Occipital lobe (tissue), 3 donors: ENCODE results near the gene SHROOM3. TPM values are rescaled to one million over a fixed set of nuclear protein-coding genes. Genes with fewer than 3 reads are reported as not detected.

Experiments used
- DNase-seq: peaks from one replicate; lab custom pipeline; 2025; lab: John Stamatoyannopoulos, UW
- small RNA-seq: library from RNA; depleted of rRNA; stranded (forward); fragments of <200 nt; gene quantifications from one replicate; pipeline ENCODE3, GENCODE V24; 2014
- total RNA-seq: library from RNA; depleted of rRNA; stranded (reverse); fragments of >200 nt; gene quantifications from one replicate; pipeline ENCODE4 v1.2.3, GENCODE V29; 2014

Gene SHROOM3
- total RNA-seq, 1 donor from 2014 or later, result 17.8 TPM

DNA sequence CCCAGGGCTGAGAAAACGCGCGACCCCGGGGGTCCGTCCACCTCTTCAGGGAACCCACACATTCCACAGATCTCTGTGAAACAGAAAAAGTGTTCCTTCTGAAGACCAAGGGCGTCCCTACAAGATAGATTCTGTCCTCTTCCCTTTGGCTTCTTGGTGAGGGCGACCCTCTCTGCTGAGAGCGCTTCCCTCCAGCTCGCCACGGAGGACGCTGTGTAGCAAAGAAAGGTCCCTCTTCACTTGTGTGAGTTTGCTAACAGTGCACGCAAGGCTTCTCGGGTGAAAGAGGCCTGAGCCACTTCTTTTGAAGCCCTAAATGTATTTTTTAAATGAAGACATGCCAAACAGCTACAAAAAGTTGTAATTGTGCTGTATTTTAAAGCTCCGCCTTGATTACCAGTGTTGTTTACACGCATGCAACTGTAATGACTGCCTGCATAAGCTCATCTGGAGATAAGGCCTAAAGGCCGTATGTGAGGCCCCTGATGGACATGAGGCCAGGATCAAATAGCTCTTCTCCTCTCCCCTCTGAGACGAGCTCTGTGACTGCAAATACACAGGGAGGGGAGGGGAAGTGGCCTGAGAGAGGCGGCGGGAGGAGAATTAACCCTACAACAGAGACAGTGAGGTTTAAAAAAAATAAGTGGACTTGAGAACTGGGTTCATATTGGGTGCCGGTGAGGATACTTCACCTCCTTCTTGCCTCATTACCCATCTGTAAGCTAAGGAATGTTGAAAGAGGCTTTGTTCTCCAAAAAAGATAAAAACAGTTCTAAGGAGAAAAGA lies 367.4 kb downstream of the SHROOM3 start:
- no peak for DNase-seq

DNA sequence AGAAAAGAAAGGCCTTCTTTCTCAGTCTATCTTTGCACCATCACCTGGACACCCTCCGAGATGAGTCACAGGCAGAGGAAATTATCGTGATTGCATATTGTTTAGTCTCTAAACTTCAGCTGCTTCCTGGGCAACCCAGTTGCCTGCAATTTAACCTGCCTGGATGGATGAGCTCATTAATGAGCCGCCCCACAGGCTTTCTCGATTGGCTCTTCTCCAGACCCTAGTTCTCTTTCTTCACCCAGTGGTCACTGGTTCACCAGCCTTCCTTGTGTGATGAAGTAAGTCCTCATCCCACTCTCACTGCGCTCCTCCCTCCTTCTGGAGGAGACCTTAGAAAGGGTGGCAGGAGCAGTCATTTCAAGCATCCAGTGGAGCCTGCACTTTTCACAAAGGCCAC lies 368.5 kb downstream of the SHROOM3 start:
- no peak for DNase-seq

DNA sequence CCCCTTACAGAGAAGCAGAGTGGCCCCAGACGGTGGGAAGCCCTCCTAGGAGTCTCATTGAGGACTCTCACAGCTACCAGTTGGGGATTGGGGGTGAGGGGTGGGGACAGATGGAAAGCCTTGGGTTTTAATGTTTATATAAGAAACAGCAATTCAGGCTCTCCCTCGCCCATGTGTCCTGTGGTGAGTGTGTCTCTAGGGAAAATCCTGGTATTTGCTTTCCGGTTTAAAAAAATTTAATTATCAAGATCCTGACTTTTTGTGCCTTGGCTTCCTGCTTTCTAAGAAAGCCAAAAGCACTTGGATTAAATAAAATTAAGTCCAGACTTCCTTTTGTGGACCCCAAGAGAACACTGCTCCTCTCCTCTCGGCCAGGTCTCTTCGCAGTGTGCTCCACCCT lies 369.1 kb downstream of the SHROOM3 start:
- no peak for DNase-seq

DNA sequence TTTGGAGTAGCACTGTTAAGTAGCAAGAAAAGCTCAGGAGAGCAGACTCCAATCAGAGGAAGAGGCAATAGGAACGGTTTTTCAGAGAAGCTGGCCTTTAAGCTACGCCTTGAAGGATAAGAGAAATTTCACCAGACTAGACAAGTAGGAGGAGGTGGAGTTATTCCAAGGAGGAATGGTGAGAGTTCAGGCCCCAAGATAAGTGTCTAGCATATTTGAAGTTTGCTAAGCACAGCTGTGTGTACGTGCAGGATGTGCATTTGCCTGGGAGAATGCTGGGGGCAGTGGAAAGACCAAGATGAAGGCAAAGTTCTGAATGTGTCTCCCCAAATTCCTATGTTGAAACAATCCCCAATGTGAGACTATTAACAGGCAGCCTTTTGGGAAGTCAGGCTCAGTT lies 371.3 kb downstream of the SHROOM3 start:
- no peak for DNase-seq

DNA sequence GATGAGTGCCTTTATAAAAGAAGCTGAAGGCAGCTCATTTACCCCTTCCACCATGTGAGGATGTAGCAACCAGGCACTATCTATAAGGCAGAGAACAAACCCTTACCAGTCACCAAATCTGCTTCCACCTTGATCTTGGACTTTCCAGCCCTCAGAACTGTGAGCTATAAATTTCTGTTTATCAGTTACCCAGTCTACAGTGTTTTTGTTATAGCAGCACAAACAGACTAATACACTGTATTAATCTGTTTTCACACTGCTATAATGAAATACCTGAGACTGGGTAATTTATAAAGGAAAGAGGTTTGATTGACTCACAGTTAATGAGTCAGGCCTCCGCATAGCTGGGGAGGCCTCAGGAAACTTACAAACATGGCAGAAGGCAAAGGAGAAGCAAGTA lies 371.7 kb downstream of the SHROOM3 start:
- no peak for DNase-seq

DNA sequence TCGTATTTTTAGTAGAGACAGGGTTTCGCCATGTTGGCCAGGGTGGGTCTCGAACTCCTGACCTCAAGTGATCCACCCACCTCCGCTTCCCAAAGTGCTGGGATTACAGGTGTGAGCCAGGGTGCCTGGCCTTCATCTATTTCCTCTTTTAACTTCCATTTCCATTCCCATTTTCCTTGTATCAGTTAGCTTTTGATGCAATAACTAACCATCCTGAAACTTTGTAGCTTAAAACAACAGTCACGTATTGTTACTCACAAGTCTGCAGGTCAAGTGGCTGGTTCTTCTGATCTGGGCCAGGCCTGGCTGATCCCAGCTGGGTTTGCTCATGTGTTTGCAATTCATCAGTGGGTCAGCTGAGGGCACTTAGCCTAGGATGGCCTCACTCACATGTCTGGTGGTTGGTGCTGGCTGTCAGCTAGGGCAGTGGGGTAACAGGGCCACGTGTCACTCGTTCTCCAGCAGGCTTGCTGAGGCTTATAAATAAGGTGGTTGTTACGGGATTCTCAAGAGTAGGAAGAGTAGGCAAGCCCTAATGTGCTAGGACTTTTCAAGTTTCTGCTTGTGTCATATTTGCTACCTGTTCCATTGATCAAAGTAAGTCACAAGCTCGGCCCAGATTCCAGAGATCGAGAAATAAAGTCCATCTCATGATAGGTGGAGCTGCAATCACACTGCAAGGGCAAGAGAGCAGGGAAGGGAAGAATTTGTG lies 374.7 kb downstream of the SHROOM3 start:
- DNase-seq, result no peak

DNA sequence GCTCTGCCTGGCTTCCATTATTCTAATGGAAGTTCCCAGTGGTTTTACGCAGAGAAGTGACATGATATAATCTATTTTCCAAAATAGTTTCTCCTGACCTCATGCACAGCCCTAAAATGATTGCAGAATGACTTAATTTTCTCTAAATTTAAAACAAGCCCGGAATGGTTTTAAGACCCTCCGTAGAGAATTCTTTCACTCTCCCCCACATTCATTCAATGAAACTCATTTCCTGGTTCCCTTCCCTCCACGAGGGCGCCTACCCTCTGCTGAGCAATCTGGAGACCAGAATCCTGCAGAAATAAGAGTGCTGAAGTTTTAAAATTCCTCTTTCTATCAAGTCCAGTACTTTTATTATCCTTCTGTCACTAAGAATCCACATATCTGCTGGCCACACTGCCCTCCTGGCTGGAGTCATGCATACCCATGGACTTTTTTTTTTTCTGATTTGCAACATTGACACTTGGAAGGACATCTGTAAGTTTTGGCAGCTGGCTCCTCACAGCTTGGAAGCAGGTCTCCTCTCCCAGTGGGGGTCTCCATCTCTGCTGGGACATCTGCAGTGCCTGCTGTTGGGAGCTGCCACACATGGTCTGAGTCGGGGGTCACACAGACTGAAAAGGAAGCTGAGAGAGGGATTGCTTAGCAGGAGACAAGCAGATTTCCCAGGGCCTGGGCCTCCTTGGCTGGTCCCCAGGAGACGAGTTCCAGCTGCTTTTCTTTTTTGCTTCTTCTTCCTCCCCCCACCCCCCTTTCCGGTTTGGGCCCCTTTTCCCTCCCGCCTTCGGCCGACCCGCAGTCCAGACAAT lies 376.8 kb downstream of the SHROOM3 start:
- no peak for DNase-seq

DNA sequence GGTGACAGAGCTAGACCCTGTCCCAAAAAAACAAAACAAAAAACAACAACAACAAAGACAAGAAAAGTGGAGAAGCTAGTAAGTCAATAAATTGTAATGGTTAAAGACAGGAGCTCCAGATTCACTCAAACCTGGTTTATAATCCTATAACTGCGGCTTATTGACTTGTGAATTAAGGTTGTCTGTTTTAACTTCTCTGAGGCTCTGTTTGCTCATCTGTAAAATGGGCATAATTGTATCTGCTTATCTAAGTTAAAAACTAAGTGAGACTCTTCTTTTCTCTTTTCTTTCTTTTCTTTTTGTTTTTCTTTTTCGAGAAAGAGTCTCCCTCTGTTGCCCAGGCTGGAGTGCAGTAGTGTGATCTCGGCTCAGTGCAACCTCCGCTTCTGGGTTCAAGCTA lies 378.0 kb downstream of the SHROOM3 start:
- DNase-seq, result no peak

DNA sequence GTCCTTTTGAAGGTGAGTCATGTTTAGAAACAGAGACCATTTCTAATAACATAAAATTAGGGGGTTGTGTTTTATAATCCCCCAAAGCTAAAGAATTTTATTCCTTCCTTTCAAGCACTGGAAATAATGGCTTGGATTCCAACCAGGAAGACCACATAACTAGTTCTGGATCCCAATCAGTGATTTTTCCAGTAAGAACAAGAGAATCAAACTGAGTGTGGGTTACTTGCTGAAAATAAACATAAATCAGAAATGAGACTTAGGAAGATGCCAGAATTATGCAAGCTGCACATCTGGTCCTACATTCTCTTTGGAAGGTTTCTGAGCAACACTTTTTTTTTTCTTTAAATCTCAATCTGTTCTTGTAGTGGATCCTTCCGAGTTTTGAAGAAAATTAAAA lies 386.6 kb downstream of the SHROOM3 start:
- no peak for DNase-seq

DNA sequence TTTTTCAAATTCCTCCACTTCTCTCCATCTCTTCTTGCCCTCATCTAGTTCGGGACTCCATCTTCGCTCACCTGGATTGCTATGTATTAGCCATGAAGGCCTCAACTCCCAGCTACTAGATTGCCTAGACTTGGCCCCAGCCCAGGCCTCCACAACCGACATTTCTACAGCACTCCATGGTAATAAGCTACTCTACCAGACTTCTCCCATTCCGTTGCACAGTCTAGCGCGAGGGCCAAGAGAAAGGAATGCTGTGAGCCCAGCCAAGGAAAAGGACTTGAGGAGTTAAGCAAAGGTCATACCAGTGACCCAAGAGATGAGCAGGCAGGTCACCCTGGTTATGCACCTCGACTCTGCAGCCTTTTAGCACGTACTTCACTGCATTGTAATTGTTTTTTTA lies 387.3 kb downstream of the SHROOM3 start:
- no peak for DNase-seq

DNA sequence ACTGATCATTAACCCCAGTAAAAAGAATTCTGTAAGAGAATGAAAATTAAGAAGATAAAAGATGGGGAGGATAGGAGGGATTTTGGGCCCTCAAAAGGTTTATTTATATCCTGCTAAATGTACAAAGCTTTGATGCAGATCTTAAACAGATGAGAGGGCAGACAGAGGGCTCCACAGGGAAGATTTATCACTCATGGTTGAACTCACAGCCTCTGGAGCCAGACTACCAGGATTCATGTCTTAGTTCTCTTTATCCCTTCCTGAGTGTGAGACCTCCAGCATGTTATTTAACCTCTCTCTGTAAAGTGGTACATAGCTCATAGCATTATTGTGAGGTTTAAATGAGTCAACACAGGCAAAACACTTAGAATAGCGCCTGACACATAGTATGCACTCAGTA lies 388.5 kb downstream of the SHROOM3 start:
- no peak for DNase-seq

DNA sequence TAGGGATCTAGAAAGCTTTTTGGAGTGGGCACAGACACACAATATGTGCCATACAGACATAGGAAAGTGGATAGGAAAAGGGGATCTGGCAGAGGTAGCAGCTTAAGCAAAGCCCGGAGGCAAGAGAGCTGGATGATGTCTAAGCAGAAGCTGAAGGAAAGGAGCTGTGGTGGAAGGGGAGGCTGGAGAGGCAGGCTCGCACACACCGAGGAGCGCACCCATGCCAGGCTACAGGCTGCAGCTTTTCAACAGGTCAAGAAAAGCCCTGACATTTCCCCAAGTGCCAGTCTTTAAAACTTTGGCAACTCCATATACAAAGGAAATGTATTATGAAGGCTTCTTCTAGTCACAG lies 395.6 kb downstream of the SHROOM3 start:
- no peak for DNase-seq

DNA sequence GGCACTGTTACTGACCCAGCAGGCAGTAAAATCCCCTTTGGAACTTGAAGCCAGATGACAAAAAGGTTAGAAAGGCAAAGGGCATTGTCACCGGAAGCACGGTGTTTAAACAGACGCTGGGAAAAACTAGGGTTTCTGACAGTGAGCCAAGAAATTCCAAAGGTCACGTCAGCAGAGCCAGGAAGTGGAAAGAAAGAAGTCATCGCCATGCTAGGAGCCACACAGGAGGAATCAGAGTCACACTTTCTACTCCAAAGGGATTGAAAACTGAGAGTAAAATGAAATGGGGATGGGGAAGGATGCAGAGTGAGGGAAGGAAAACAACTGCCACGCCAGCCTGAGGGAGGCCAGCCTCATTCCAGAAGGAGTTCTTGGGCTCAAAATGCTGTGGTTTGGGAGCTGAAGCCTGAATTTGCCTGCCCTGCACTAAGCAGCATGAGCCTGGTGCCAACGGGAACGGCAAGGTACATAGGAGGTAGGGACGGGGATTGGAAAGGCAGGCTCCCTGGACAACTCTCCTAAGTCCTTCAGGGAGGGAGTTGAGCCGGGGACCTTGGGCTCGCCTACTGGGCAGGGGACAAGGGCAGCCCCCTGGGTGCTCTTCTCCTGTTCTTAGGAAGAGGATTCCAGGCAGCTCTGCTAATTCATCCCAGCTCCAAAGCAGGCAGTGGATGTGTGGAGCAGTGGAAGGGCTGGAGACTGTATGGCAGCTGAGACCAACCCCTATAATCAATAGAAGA lies 396.1 kb downstream of the SHROOM3 start:
- no peak for DNase-seq

DNA sequence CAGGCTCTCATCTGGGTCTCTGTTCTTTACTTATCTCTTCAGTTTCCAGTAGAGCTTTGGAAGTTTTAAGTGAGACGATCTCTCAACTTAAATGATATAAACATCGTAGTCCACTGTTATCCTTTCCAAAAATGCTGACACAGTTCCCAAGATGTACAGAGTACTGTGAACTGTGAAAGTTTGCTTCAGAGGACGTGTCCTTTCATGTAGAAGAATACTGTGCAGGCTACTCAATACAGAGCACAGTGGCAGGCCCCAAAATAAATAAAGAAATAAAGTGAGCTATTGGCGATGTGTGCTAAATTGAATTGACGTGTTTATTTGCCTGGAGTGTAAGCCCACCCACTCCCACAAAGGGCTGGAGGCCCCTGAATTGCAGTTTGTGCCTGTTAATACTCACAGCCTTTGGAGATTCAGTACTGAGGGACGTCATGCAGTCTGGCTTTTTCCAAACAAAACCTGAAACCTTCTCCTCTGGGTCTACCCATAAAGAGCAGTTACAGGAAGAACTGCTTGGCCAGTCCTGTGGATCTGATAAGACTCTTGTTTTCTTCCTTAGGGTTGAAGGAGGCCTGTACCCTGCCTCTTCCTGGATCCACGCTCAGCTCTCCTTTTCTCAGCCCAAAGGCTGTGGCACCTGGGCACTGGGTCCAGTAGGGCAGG lies 396.8 kb downstream of the SHROOM3 start:
- no peak for DNase-seq

Small RNA genes within 50 kb of the gene (small RNA-seq; reads per million reads assigned to genes)
- gene MIR4450 (not detected), gene RF00278 (not detected), gene RNU6-145P (not detected)

Other genes with a start within 250 kb of the SHROOM3 start
- gene SCARB2, start 221.4 kb upstream of the SHROOM3 start, total RNA-seq, result 223 TPM
- 3.9 TPM for gene FAM47E, start 183.5 kb upstream of the SHROOM3 start, total RNA-seq
- 0.47 TPM for gene STBD1, start 128.5 kb upstream of the SHROOM3 start, total RNA-seq
- 4.2 TPM for gene CCDC158, start 14.1 kb upstream of the SHROOM3 start, total RNA-seq